Anterior cingulate cortex (tissue), 58 donors: Measurements from ENCODE around the gene GNG12.

ENCODE experiments used
- DNase-seq, 58 donors: peaks; one replicate each; lab custom pipeline; 2025; lab: John Stamatoyannopoulos, UW

Gene GNG12

GRCh38 chr1:67832737-67833601 lies at the start of gene GNG12:
GNG12 (minus strand) TSS chr1:67833467; CDS start chr1:67707686, 125,781 bp downstream.
- peak in 37 of 58 donors; percentile 9 to 71 (median 40) for DNase-seq

DNA sequence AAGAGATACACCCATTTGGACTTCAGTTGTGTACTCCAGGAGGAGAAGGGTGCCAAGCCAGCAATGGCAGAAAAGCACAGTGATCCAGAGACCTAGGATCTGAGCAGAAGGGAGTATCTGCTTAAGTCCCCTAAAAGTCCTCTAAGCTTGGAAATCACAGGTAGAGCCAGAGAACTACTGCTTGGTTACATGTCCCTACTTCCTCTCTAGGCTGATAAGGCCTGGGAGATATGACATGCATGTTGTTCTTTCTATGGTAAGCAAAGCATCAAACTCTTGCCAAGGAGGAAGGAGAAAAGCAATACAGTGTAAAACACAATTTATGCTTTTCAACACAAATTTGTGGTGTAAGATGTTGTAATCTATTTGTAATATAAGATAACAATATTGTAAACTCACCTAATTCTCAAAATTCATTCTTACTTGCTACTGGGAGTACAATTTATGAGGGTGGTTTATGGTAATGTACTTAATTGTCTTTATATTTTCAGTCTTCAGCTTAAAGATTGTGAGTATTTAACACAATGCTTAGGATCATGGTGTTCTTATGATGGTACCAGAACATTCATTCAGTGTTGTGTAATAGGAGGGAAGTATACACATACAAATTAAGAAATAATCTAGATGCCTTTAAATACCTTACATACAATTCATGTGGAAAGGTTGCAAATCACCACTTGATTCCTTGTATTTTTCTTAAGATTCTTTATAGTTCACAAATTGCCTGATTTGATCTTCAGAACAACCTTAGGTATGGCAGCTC lies 49.1 kb upstream of the GNG12 start:
- no peak for DNase-seq

- DNase-seq, result peak in 4 of 58 donors; percentile 4 to 38 (median 10)
Measured at GRCh38 chr1:67880056-67880601, 46.9 kb upstream of the GNG12 start.

GRCh38 chr1:67879485-67879884 lies 46.2 kb upstream of the GNG12 start:
- DNase-seq, result no peak

- no peak for DNase-seq
Measured at GRCh38 chr1:67874501-67875111, 41.3 kb upstream of the GNG12 start.

DNA sequence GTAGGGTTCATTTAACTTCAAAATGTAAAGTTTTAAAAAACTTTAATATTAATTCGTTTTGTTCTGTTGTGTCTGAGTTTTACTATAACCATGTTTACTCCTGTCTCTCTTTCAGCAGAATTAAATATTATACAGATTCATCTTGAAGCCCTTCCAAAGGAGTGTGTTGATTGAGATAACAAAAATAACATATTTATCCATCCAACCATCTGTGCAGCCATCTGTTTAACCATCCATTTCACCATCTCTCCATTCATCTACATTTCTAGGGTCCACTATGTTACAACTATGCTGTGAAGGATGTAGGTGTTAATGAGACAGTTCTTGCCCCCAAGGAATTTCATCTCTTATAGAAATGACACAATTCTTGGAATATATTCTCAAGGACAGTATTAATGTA lies 36.0 kb upstream of the GNG12 start:
- no peak for DNase-seq

DNA sequence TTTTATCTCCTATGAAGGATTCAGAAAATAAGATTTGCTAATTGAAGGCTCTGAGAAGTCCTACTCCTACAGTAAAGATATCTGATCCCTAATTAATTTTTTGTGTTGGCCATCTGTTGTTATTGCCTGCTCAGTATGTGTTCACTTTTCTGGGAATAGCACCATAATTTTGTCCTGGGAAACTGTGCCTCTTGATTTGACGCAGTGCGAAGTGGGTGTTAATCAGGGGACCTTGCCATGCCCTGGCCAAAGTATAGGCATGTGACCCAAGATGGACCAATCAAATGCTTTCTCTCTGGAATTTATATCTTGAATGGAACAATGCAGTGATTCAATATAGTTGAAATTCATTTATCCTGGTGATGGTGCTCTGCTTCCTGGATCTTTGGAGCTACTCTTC lies 30.4 kb upstream of the GNG12 start:
- no peak for DNase-seq

GRCh38 chr1:67862685-67863084 lies 29.4 kb upstream of the GNG12 start:
- no peak for DNase-seq

DNA sequence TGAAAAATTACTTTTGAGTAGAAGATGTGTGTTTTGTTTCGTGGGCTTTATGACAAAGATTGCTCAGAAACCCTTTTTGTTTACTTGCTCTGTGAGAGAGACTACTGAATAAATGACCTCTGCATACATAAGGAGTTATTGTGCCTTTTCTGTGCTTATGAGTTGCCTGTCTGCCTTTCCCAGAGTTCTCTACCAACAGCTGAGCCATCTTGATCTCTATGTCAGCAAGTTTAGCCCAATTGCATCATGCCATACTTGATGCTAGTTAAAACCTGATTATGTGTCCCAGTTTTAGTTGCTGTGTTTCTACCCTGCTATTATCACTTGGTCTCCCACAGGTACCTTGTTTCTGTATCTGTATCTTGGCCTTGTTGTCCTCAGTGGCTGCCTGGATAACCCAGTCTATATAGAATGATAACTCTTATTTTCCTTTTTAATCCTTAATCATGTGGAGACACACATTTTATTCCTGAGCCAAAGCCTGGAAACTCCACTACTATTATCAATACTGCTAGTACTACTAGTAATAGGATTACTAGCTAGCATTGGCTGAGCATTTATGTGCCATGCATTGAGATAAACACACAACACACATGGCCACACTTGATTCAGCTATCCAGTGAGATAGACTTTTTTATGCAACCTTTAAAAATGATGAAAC lies 28.7 kb upstream of the GNG12 start:
- no peak for DNase-seq

GRCh38 chr1:67860776-67861175 lies 27.5 kb upstream of the GNG12 start:
- no peak for DNase-seq

DNA sequence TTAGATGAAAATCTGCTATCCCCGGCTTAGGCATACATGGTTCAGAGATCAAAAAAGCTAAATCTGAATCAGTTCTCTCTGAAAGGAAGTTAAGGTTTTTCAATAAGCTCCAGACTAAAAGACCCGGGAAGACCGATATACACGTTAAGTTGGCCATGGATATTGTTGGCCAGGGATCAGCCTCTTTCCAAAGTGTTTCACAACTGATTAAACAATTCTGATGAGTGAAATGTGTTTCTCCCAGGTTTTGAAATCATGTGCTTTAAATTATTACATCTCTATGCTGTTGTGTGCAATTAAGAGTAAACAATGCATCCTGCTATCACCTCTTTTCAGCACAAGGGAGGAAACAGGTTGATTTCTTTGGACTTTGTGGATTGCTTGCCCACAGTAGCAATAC lies 23.7 kb upstream of the GNG12 start:
- DNase-seq, result no peak

GRCh38 chr1:67855961-67856360 lies 22.7 kb upstream of the GNG12 start:
- DNase-seq, result peak in 1 of 58 donors; percentile 5

DNA sequence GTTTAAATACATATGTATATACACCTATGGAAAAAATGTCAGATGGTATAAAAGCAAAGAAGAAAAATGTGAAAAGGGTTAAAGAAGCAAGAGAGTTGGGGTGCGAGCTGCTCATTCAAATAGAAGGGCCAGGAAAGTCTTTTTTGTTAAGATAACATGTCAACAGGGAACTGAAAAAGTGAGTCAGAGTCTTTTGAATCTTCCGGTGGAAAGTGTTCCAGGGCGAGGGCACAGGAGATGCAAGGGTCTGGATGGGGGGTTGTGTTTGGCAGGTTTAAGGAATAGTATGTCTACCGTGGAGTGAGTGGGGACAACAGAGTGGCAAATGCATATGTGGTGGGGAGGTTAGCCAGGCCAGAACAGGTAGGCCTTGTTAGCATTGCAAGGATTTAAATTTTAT lies 22.2 kb upstream of the GNG12 start:
- DNase-seq, result peak in 1 of 58 donors; percentile 6

- peak in 42 of 58 donors; percentile 3 to 61 (median 24) for DNase-seq
Measured at GRCh38 chr1:67853704-67854103, 20.4 kb upstream of the GNG12 start.

GRCh38 chr1:67851800-67852199 lies 18.5 kb upstream of the GNG12 start:
- no peak for DNase-seq

DNA sequence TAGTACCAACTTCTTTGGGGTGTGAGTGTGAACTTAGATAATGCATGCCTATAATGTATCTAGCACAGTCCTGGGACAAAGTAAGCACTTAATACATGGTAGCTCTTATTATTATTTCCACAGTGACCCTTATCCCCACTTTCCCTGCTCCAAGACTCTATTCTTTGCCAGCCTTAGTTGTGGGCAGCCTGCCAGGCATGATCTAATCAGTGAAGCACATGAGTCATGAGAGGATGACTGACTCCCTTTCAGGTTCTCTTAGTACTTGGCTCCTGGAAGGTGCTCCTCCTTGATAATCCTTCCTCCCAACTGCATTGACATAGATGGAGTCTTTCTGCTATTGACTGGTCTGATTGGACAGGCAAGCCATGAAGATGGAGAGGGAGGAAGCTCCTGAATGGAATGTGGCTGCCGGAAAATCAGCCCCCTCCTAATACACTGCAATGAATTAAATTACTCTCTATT lies 17.4 kb upstream of the GNG12 start:
- peak in 23 of 58 donors; percentile 1 to 81 (median 17) for DNase-seq

GRCh38 chr1:67850151-67850551 lies 16.9 kb upstream of the GNG12 start:
- DNase-seq, result peak in 3 of 58 donors; percentile 0 to 16 (median 7)

- no peak for DNase-seq
Measured at GRCh38 chr1:67847466-67847865, 14.2 kb upstream of the GNG12 start.

GRCh38 chr1:67846538-67846937 lies 13.3 kb upstream of the GNG12 start:
- DNase-seq, result no peak

- no peak for DNase-seq
Measured at GRCh38 chr1:67844988-67845387, 11.7 kb upstream of the GNG12 start.
